Naive thymus-derived CD8-positive, alpha-beta T cell (primary cell): ENCODE results near the gene EDN1. TPM values are rescaled to one million over a fixed set of nuclear protein-coding genes. Genes with fewer than 3 reads are reported as not detected.

Experiments used
- ATAC-seq, 2 donors: fragments of 150-1000 bp; cut with Tn5 transposase in 1 of 2; sonication (Bioruptor Pico), chemical (Tn5 transposase) in 1 of 2; 1 replicate in 1 of 2; 2 replicates in 1 of 2; pipeline ENCODE4 v1.10.0; 2021; ENCODE audit warnings: mild to moderate bottlenecking in 2 of 2, moderate library complexity in 2 of 2
- POLR2A ChIA-PET: fragments of 350-600 bp; sonication (Branson Sonifier 250); formaldehyde crosslinking; loops from one replicate; lab custom pipeline; 2021; ENCODE audit warnings: antibody characterized with exemption; lab: Charles Lee
- DNase-seq, 10 donors: peaks; one replicate each; pipeline versions ENCODE4 v3.0.0 to v3.0.0-alpha.2; 2020 to 2022
- H3K27ac Mint-ChIP-seq, 10 donors: one replicate each; pipeline ENCODE4 v1.8.0; 2020 to 2022; ENCODE audit warnings: mild to moderate bottlenecking in 10 of 10, mixed read lengths in 10 of 10, moderate library complexity in 4 of 10, inconsistent platforms in 1 of 10
- H3K27me3 Mint-ChIP-seq, 5 donors: one replicate each; pipeline ENCODE4 v1.8.0; 2021 to 2022; ENCODE audit warnings: mixed read lengths in 5 of 5
- H3K36me3 Mint-ChIP-seq, 3 donors: one replicate each; pipeline ENCODE4 v1.8.0; 2020 to 2022; ENCODE audit warnings: mixed read lengths in 3 of 3, mild to moderate bottlenecking in 2 of 3, inconsistent platforms in 1 of 3
- H3K4me1 Mint-ChIP-seq, 4 donors: one replicate each; pipeline ENCODE4 v1.8.0; 2021 to 2022; ENCODE audit warnings: mixed read lengths in 4 of 4
- H3K4me3 Mint-ChIP-seq, 10 donors: one replicate each; pipeline ENCODE4 v1.8.0; 2020 to 2022; ENCODE audit warnings: mild to moderate bottlenecking in 10 of 10, mixed read lengths in 10 of 10, moderate library complexity in 6 of 10, inconsistent platforms in 1 of 10
- H3K9me3 Mint-ChIP-seq, 9 donors: one replicate each; pipeline ENCODE4 v1.8.0; 2020 to 2022; ENCODE audit warnings: mixed read lengths in 9 of 9, mild to moderate bottlenecking in 3 of 9, inconsistent platforms in 1 of 9, moderate library complexity in 1 of 9
- polyA plus RNA-seq, 3 donors: library from polyadenylated mRNA; unstranded; fragments of 300-500 nt; fragmentation: Illumina TruSeq; gene quantifications; one replicate each; pipeline ENCODE4 v1.2.3, GENCODE V29; 2021
- total RNA-seq, 8 experiments: library from RNA in 2 of 8; stranded (reverse) in 2 of 8; gene quantifications; one replicate each; pipeline ENCODE4 v1.2.3 and lab custom pipeline; 2021 to 2026

Gene EDN1
- total and polyA plus RNA-seq, 5 experiments from 2014 or later, result 0.47 to 0.74 TPM; not detected in 3

- peaks cover 0 to 17% (median 4%) of the 10 kb centered on the region in 4 donors for H3K4me1 Mint-ChIP-seq
- peaks cover 0 to 9% (median 5%) of the 10 kb centered on the region in 5 donors for H3K27me3 Mint-ChIP-seq
- H3K36me3 Mint-ChIP-seq, result no peaks in the 10 kb centered on the region
- DNase-seq, result no peak
- ATAC-seq, result no peak
- no peaks in the 10 kb centered on the region for H3K9me3 Mint-ChIP-seq
- no peak overlapping the region for H3K4me3 Mint-ChIP-seq
- no peak overlapping the region for H3K27ac Mint-ChIP-seq
- POLR2A ChIA-PET, result no interaction called here
Observed at GRCh38 chr6:12335131-12335527, 45.0 kb downstream of the EDN1 start.

GRCh38 chr6:12335717-12336116, 45.6 kb downstream of the EDN1 start:
- Mint-ChIP-seq H3K4me1 (peaks cover 0 to 17% (median 4%) of the 10 kb centered on the region in 4 donors), H3K9me3 (no peaks in the 10 kb centered on the region), H3K27ac (no peak overlapping the region), H3K4me3 (no peak overlapping the region), H3K36me3 (no peaks in the 10 kb centered on the region), H3K27me3 (peaks cover 2 to 15% (median 5%) of the 10 kb centered on the region in 5 donors)
- POLR2A ChIA-PET, result no interaction called here
- no peak for DNase-seq
- no peak for ATAC-seq

DNA sequence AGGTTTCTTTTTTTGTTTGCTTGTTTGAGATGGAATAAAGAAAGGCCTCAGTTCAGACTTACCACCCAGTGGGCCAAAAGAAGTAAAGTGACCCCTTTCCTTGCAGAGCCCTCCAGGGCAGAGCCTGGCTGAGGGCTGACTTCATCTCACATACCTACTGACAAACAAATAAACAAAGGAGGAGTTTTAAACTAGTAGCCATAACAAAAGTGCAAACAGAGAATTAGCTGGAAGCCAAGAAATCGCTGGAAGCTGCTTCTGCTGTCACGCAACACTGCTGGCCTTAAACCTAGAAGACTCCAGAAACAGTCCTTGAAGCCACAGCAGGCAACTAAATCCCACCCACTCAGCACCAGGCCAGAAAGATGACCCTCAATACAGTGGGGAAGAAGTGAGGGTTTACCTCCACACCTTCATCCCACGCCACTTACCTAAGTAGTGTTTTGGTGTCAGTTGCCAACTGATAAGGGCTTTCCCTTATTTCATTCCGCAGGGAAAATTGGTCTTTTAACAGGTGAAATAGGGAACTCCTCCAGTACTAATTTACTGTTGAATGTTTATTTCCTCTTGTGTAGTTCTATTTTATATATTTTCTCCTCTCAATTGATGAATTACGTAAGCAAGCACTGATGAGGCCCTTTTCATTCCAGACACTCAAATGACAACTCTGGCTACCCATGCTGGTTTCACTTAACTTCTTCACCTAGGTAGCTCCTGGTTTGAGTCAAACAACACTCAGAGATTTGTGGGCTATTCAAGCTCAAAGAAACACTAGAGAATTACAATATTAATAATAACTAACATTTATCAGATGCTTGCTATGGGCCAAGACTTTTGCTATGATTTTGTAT, 46.2 kb downstream of the EDN1 start:
- H3K36me3 Mint-ChIP-seq, result no peaks in the 10 kb centered on the region
- peaks cover 0 to 17% (median 4%) of the 10 kb centered on the region in 4 donors for H3K4me1 Mint-ChIP-seq
- no peak overlapping the region for H3K27ac Mint-ChIP-seq
- peaks cover 2 to 19% (median 5%) of the 10 kb centered on the region in 5 donors for H3K27me3 Mint-ChIP-seq
- H3K4me3 Mint-ChIP-seq, result no peak overlapping the region
- POLR2A ChIA-PET, result no interaction called here
- no peaks in the 10 kb centered on the region for H3K9me3 Mint-ChIP-seq
- ATAC-seq (no peak), DNase-seq (no peak)

DNA sequence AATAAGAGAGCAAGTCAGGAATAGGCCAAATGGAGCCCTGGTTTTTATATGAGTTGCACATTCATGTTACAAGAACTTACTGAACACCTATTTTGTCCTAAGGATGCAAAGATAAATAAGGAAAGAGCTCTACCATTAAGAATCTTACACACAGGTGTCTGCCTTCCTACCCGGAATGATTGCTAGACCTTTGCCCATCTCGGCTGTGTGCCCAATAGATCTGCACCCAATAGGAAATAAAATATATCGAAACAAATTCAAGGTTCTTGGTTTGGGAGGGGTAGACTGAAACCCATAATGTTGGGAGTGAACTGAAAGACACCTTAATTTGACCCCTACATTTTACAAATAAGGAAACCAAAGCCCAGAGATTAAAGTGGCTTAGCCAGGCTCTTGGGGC, 48.9 kb downstream of the EDN1 start:
- no peak overlapping the region for H3K27ac Mint-ChIP-seq
- ATAC-seq (no peak), DNase-seq (no peak)
- H3K9me3 Mint-ChIP-seq, result no peaks in the 10 kb centered on the region
- H3K4me1 Mint-ChIP-seq, result peaks cover 0 to 3% (median 0%) of the 10 kb centered on the region in 4 donors
- H3K27me3 Mint-ChIP-seq, result peaks cover 3 to 32% (median 5%) of the 10 kb centered on the region in 5 donors
- H3K36me3 Mint-ChIP-seq, result no peaks in the 10 kb centered on the region
- POLR2A ChIA-PET, result no interaction called here
- H3K4me3 Mint-ChIP-seq, result no peak overlapping the region

- H3K27ac Mint-ChIP-seq, result no peak overlapping the region
- H3K4me3 Mint-ChIP-seq, result no peak overlapping the region
- DNase-seq (no peak), ATAC-seq (no peak)
- H3K4me1 Mint-ChIP-seq, result no peaks in the 10 kb centered on the region
- POLR2A ChIA-PET, result no interaction called here
- peaks cover 4 to 32% (median 5%) of the 10 kb centered on the region in 5 donors for H3K27me3 Mint-ChIP-seq
- H3K36me3 Mint-ChIP-seq, result no peaks in the 10 kb centered on the region
- no peaks in the 10 kb centered on the region for H3K9me3 Mint-ChIP-seq
Observed at GRCh38 chr6:12339808-12340487, 49.8 kb downstream of the EDN1 start.

- Mint-ChIP-seq H3K27ac (no peak overlapping the region), H3K9me3 (no peaks in the 10 kb centered on the region), H3K36me3 (no peaks in the 10 kb centered on the region), H3K4me3 (no peak overlapping the region), H3K4me1 (no peaks in the 10 kb centered on the region), H3K27me3 (peaks cover 4 to 32% (median 5%) of the 10 kb centered on the region in 5 donors)
- ATAC-seq, result no peak
- POLR2A ChIA-PET, result no interaction called here
- no peak for DNase-seq
Observed at GRCh38 chr6:12340488-12340818, 50.3 kb downstream of the EDN1 start.

GRCh38 chr6:12342664-12343063, 52.5 kb downstream of the EDN1 start:
- Mint-ChIP-seq H3K36me3 (no peaks in the 10 kb centered on the region), H3K4me1 (no peaks in the 10 kb centered on the region), H3K27ac (no peak overlapping the region), H3K4me3 (no peak overlapping the region), H3K9me3 (no peaks in the 10 kb centered on the region), H3K27me3 (peaks cover 4 to 33% (median 8%) of the 10 kb centered on the region in 5 donors)
- POLR2A ChIA-PET, result no interaction called here
- DNase-seq, result no peak
- ATAC-seq, result no peak

- H3K4me3 Mint-ChIP-seq, result no peak overlapping the region
- DNase-seq, result no peak
- H3K4me1 Mint-ChIP-seq, result no peaks in the 10 kb centered on the region
- peaks cover 4 to 37% (median 8%) of the 10 kb centered on the region in 5 donors for H3K27me3 Mint-ChIP-seq
- no peaks in the 10 kb centered on the region for H3K36me3 Mint-ChIP-seq
- H3K27ac Mint-ChIP-seq, result no peak overlapping the region
- no peaks in the 10 kb centered on the region for H3K9me3 Mint-ChIP-seq
- no peak for ATAC-seq
- POLR2A ChIA-PET, result no interaction called here
Observed at GRCh38 chr6:12343122-12343439, 52.9 kb downstream of the EDN1 start.

DNA sequence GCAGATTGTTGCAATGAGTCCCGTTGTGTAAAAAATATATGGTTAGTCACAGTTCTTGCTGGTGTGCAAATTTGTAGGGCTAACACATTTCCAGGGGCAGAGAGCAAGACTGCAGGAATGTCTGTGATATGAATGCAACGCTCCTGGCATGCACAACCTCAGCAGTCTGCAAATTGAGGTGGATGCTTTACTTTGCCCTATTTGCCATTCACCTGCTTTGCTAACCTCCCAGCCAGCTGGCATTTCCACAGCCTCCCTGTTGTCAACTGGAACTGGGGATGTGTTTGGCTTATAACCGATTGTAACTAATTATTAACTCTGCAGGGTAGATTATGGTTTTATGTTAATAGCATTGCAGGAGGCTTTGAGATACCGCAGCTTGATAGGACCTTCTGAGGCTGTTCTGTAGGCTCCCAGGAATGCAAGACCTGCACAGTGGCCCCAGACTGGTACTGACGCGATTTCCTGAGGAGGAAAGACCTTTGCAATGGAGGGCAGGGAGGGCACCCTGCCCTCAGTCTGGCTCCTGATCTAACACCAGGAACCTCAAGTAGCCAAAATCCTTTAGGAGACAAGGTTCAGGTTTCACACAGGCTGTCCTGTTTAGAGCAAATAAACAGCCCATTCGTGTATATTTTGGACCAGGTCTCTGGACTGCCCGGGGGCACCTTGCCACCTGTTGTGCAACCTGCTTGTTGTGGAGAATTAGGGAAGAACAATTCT, 53.4 kb downstream of the EDN1 start:
- H3K36me3 Mint-ChIP-seq, result no peaks in the 10 kb centered on the region

DNA sequence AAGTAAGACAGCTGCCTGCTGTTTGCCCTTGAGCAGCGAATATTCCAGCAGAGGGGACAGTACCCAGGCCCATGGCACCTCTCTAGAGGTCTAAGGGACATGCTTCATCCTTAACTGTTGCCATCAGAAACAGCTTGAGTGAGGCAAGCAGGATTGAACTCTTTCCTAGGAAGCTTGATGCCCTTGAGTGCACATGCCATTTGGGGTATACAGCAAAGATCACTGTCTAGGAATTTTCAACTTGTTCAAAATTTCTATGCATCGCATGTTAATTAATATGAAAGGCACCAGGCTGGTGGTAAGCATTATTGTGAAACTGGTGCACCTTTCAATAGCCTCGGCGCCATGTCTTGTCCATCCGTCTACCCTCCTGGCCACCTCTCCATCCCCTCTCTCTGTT, 54.1 kb downstream of the EDN1 start:
- DNase-seq (no peak), ATAC-seq (no peak)
- Mint-ChIP-seq H3K4me3 (no peak overlapping the region), H3K9me3 (no peaks in the 10 kb centered on the region), H3K4me1 (no peaks in the 10 kb centered on the region), H3K27ac (no peak overlapping the region), H3K36me3 (no peaks in the 10 kb centered on the region), H3K27me3 (peaks cover 7 to 49% (median 10%) of the 10 kb centered on the region in 5 donors)
- POLR2A ChIA-PET, result no interaction called here

More for the DNA sequence above, 53.4 kb downstream of the EDN1 start:
- Mint-ChIP-seq H3K27ac (no peak overlapping the region), H3K4me3 (no peak overlapping the region), H3K4me1 (no peaks in the 10 kb centered on the region), H3K27me3 (peaks cover 5 to 42% (median 8%) of the 10 kb centered on the region in 5 donors), H3K9me3 (no peaks in the 10 kb centered on the region)
- ATAC-seq (no peak), DNase-seq (no peak)
- POLR2A ChIA-PET, result no interaction called here

- no peaks in the 10 kb centered on the region for H3K4me1 Mint-ChIP-seq
- H3K36me3 Mint-ChIP-seq, result no peaks in the 10 kb centered on the region
- H3K27ac Mint-ChIP-seq, result no peak overlapping the region
- no peak overlapping the region for H3K4me3 Mint-ChIP-seq
- POLR2A ChIA-PET, result no interaction called here
- no peak for DNase-seq
- no peak for ATAC-seq
- no peaks in the 10 kb centered on the region for H3K9me3 Mint-ChIP-seq
- H3K27me3 Mint-ChIP-seq, result peaks cover 7 to 49% (median 11%) of the 10 kb centered on the region in 5 donors
Observed at GRCh38 chr6:12344961-12345693, 55.0 kb downstream of the EDN1 start.

DNA sequence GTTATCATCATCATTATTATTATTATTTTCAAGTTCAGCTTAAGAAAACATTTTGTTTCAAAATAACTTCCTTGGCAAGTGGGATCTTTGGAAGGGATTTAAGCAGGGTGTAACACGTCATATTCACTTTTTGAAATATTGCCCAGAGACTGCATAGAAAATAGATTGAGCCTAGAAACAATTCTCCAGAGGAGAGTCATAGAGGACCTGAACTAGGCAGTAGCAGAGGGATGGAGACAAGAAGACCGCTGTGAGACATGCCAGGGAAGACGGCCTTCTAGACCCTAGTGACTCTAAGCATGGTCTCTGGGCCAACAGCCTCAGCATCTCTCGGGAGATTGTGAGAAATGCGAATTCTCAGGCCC, 55.5 kb downstream of the EDN1 start:
- no peak for ATAC-seq
- Mint-ChIP-seq H3K4me1 (no peaks in the 10 kb centered on the region), H3K27me3 (peaks cover 5 to 44% (median 10%) of the 10 kb centered on the region in 5 donors), H3K4me3 (no peak overlapping the region), H3K27ac (no peak overlapping the region), H3K9me3 (peaks cover 0 to 4% (median under 1%) of the 10 kb centered on the region in 9 donors), H3K36me3 (no peaks in the 10 kb centered on the region)
- POLR2A ChIA-PET, result no interaction called here
- no peak for DNase-seq
